Measurements from ENCODE around the gene GJC2.

The GJC2 gene

GRCh38 chr1:228156515-228156881 is 6.8 kb downstream of the GJC2 start:
- in situ Hi-C loops (cut with MboI; ENCODE audit: low sequenced_read_pairs), result no loop called here

- in situ Hi-C loops (cut with MboI; ENCODE audit: low sequenced_read_pairs), result no loop called here
These were observed 7.4 kb downstream of the GJC2 start for GRCh38 chr1:228156941-228157728.

GRCh38 chr1:228157729-228158126 is 8.0 kb downstream of the GJC2 start:
- in situ Hi-C loops (cut with MboI; ENCODE audit: low sequenced_read_pairs), result no loop called here

DNA sequence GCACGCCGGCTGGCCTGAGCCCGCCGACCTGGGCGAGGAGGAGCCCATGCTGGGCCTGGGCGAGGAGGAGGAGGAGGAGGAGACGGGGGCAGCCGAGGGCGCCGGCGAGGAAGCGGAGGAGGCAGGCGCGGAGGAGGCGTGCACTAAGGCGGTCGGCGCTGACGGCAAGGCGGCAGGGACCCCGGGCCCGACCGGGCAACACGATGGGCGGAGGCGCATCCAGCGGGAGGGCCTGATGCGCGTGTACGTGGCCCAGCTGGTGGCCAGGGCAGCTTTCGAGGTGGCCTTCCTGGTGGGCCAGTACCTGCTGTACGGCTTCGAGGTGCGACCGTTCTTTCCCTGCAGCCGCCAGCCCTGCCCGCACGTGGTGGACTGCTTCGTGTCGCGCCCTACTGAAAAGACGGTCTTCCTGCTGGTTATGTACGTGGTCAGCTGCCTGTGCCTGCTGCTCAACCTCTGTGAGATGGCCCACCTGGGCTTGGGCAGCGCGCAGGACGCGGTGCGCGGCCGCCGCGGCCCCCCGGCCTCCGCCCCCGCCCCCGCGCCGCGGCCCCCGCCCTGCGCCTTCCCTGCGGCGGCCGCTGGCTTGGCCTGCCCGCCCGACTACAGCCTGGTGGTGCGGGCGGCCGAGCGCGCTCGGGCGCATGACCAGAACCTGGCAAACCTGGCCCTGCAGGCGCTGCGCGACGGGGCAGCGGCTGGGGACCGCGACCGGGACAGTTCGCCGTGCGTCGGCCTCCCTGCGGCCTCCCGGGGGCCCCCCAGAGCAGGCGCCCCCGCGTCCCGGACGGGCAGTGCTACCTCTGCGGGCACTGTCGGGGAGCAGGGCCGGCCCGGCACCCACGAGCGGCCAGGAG is 8.6 kb downstream of the GJC2 start:
- in situ Hi-C loops (cut with MboI; ENCODE audit: low sequenced_read_pairs), result no loop called here

GRCh38 chr1:228159008-228159665 is 9.4 kb downstream of the GJC2 start:
- in situ Hi-C loops (cut with MboI; ENCODE audit: low sequenced_read_pairs), result no loop called here

GRCh38 chr1:228160201-228160761 is 10.6 kb downstream of the GJC2 start:
- in situ Hi-C loops (cut with MboI; ENCODE audit: low sequenced_read_pairs), result no loop called here

GRCh38 chr1:228161362-228161761 is 11.6 kb downstream of the GJC2 start:
- in situ Hi-C loops (cut with MboI; ENCODE audit: low sequenced_read_pairs), result no loop called here

DNA sequence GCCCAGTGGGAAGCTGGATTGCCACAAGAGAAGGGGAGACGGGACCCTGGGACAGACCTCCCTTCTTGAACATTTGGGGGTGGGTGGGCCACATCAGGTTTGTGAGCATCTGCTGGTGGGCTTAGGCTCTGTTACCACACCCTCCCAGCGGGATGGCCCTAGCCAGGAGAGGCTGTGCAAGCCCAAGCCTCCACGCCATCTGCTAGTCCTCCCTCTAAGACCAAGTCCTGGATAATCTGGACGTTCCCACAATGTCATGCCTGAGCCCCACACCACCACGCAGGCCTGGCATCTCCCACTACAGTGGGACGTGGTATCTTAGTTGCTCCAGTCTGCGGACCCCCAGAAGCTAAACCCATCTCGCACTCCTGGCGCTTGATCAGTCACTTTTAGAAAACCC is 12.1 kb downstream of the GJC2 start:
- in situ Hi-C loops (cut with MboI; ENCODE audit: low sequenced_read_pairs), result no loop called here

DNA sequence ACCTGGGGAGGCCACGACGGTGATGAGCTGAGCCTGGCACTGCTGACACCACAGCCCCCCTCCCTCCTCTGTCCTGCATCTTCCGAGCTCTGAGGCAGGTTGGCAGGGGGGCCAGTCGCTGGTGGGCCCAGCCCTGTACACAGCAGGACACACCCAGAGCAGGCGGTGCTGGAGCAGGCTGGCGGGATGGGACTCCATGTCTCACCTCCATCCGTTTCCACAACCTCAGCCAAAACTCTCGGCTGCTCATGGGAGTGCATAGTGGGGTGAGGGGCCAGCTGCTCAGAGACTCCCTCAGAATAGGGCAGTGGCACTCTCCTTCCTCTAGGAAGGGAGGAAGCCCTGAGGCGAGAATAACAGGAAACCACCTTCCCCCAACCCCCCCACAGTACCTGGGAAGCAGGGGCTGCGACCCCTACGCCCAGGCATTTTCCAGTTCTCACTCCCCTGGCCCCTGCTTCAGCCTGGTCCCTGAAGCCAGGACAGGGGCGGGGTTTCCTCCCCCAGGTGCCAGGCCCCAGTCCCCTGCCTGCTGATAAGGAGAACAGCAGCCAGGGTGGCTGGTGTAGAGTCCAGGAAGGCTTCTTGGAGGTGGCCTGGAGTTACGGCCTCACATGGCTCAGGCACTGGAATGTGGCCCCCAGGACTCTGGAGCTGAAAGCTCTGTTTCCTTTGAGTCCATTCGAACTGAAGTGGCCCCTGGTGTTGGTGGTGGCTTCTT is 12.7 kb downstream of the GJC2 start:
- in situ Hi-C loops (cut with MboI; ENCODE audit: low sequenced_read_pairs), result no loop called here

DNA sequence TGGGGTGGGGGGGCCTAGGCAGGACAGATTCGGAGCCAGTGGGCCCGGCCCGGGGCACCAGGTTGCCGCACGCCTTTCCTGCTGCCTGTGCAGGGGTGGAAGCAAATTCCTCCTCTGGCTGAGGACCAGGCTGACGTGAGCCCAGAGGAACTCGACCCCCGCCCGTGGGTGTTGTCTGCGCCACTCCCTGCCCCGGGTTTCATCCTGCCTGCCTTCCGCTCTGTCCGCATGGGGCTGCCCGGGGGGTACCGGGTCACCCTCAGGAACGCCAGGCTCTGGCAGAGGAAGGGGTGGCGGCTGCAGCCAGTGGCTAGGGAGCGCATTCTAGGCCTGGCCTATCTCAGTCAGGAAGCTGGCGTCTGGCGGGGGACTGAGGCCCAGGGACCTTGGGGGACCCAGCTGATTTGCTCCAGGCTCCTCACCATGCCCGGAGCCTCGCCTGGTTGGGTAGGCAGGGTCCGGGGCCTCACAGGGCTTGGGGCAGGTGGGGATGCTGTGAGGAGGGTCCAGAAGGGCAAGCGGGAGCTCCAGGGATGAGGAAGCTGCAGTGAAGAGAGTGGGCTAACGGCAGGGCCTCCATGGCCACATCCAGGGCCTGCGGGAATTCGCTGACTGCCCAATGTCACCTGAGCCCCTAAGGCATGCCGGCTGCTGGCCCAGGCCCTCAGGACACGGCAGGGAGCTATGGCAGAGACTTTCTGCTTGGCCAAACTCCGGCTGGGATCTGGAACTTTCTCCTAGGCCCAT is 13.4 kb downstream of the GJC2 start:
- in situ Hi-C loops (cut with MboI; ENCODE audit: low sequenced_read_pairs), result no loop called here

GRCh38 chr1:228163776-228164519 is 14.2 kb downstream of the GJC2 start:
- in situ Hi-C loops (cut with MboI; ENCODE audit: low sequenced_read_pairs), result no loop called here

DNA sequence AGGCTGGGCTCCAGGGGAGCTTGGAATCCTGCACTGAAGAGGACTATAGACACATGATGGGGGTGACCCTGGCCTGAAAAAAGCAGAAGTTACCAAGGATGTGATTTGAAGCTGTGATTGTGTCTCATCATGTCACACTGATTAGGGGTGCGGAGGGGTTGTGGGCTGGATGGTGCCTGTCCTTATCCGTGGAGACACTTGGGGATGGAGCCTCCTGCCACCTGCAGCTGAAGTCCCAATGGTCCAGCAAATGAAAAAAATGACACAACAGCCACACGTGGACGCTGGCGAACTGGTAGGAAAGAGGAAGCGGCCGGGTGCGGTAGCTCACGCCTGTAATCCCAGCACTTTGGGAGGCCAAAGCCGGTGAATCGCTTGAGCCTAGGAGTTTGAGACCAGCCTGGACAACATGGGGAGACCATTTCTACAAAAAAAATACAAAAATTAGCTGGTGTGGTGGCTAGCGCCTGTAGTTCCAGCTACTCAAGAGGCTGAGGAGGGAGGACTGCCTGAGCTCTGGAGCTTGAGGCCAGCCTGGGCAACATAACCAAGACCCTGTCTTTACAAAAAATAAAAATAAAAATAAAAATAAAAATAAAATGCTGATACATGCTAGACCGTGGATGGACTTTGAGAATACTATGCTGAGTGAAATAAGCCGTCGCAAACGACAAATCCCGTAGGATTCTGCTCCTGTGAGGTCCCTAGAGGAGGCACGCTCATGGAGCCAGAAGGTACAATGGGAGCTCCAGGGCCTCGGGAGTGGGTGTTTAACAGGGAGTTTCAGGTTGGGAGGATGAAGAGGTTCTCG is 15.0 kb downstream of the GJC2 start:
- in situ Hi-C loops (cut with MboI; ENCODE audit: low sequenced_read_pairs), result no loop called here

DNA sequence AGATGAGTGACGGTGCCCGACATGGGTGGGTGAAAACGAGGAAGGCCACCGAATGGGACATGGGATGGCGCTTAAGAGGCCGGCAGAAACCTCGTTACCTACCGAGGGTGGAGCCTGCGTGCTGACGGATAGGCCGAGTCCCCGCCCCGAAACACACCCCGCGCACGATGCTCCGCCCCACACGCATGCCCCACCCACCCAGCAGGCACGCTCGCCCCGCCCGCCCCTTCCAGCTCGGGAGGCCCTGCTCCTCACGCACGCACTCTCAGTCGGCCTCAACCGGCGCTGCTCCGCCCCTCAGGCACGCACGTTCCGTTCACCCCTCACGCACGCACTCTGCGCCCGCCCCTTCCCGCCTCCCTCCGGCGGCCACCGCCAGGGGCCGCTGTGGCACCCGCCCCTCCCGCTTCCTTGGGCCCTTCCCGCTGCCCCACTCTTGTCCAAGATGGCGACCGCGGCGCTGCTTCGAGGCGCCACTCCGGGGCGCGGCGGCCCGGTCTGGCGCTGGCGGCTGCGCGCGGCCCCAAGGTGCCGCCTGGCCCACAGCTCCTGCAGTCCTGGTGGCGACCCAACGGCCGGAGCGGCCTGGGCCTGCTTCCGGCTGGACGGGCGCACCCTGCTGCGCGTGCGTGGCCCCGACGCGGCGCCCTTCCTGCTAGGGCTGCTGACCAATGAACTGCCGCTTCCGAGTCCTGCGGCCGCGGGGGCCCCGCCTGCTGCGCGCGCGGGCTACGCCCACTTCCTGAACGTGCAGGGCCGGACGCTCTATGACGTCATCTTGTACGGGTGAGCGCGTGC is 15.8 kb downstream of the GJC2 start, which contains the start of gene IBA57:
Gene IBA57 (plus strand): TSS at position 433 of the 798 bp plus-strand sequence. CDS start 13 bp downstream, at position 446.
- in situ Hi-C loops (cut with MboI; ENCODE audit: low sequenced_read_pairs), result no loop called here

- in situ Hi-C loops (cut with MboI; ENCODE audit: low sequenced_read_pairs), result no loop called here
These were observed 16.6 kb downstream of the GJC2 start for GRCh38 chr1:228166170-228166936.

DNA sequence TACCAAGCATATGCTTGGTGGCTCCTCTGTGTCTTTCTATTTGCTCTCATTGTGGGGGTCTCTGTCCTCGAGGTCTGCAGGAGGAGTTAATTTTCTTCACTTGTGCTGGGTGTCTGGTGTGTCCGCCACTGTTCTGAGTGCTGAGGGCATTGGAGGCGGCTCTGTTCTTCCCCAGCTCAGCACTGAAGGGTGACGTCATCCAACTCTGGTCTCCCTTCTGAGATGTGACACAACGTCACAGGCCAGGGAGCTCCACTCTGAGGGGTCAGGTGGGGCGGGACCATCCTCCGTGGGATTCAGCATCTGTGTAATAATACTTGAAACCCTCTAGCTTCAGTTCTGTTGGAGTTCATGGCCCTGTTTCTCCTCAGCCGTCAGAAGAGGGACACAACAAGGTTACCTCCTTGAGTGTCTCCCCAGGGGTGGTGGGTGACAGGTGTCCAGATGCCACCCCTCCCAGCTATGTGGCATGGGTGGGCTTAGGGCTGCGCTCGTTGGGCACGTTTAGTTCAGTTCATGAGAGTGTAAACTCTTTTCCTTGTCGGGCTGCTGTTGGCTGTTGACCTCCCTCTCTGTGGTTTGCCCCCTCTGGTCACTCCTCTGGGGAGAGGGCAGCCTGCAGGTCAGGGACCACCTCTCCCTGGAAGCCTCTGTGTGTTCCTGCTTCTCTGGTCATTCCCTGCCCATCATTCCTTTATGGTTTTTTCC is 19.0 kb downstream of the GJC2 start:
- in situ Hi-C loops (cut with MboI; ENCODE audit: low sequenced_read_pairs), result no loop called here

DNA sequence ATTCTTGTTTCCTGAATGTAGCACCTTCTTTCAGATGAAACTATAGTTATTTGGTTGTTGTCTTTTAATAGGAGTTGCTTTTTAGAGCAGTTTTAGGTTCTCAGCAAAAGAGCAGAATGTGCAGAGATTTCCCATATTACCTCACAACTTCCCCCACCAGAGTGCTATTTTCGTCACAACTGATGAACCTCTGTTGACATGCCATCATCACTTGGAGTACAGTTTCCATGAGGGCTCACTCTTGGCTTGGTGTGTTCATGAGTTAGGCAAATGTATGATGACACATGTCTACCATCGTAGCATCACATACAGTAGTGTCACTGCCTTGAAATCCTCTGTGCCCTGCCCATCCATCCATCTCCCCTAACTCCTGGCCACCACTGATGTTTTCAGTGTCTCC is 19.6 kb downstream of the GJC2 start:
- in situ Hi-C loops (cut with MboI; ENCODE audit: low sequenced_read_pairs), result no loop called here
